ENCODE data around the gene ZBTB7C. TPM values are rescaled to one million over a fixed set of nuclear protein-coding genes. Genes with fewer than 3 reads are reported as not detected.

Gene ZBTB7C
- total and polyA plus RNA-seq, 9 donors = 1.5 to 26.6 (median 15.7) TPM

DNA sequence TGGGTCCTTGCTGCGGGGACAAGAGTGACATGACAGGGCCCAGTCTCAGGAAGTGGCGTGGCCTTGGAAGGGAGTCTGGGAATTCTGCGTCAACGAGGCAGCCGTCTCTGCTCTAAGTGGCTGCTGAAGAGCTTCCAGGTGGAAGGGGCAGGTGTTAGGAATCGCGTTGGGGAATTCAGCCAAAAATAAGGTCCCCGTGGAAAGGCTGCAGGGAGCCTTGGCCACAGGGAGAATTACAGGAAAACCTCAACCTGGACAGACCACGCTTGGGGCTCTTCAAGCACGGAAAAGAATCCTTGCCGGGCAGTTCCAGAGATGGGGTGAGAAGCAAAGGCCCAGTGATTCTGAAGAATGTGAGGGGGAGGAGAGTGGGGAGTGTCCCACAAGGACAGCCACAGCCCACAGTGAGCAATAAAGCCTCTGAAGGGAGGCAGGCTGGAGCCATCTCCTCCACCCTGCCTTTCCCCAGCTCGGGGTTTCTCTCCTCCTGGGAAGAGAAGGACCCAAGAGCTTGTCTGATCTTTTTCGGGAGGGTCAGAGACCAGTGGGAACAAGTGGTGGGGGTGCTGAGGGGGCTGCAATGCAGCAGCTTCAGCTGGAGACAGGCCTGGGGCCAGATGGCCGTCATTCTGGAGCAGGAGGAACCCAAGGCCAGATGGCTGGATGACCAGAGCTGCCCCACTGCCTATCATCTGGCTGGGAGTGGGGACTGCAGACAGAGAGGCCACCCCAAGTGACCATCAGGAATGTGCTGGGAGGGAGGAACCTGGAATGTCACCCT, 372.4 kb downstream of the ZBTB7C start:
- no peak for TF ChIP-seq EP300 (IDR thresholded peaks at IDR 0.05)
- TF ChIP-seq POLR2A (IDR thresholded peaks at IDR 0.05) = no peak
- TF ChIP-seq, protein P1, sequence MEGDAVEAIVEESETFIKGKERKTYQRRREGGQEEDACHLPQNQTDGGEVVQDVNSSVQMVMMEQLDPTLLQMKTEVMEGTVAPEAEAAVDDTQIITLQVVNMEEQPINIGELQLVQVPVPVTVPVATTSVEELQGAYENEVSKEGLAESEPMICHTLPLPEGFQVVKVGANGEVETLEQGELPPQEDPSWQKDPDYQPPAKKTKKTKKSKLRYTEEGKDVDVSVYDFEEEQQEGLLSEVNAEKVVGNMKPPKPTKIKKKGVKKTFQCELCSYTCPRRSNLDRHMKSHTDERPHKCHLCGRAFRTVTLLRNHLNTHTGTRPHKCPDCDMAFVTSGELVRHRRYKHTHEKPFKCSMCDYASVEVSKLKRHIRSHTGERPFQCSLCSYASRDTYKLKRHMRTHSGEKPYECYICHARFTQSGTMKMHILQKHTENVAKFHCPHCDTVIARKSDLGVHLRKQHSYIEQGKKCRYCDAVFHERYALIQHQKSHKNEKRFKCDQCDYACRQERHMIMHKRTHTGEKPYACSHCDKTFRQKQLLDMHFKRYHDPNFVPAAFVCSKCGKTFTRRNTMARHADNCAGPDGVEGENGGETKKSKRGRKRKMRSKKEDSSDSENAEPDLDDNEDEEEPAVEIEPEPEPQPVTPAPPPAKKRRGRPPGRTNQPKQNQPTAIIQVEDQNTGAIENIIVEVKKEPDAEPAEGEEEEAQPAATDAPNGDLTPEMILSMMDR (IDR thresholded peaks at IDR 0.05) = no peak
- WGBS, 3 donors = 65 to 72% (median 69%) methylated on average over 14 of the region's 14 CpGs
- Histone ChIP-seq H3K4me1 (ENCODE audit: insufficient read depth) (no peaks in the 10 kb centered on the region), H3K36me3 (no peaks in the 10 kb centered on the region), H3K9me3 (no peaks in the 10 kb centered on the region), H3K4me3 (no peak overlapping the region), H3K27me3 (no peaks in the 10 kb centered on the region), H3K27ac (no peak overlapping the region)
- intact Hi-C loops (cut with DNase I) = loop anchor here in 1 of 4 donors (10.0 kb wide), 1 partner anchor 308 kb away; no protein-coding TSS in a partner anchor
- DNase-seq = peak in 1 of 5 donors; percentile 20

DNA sequence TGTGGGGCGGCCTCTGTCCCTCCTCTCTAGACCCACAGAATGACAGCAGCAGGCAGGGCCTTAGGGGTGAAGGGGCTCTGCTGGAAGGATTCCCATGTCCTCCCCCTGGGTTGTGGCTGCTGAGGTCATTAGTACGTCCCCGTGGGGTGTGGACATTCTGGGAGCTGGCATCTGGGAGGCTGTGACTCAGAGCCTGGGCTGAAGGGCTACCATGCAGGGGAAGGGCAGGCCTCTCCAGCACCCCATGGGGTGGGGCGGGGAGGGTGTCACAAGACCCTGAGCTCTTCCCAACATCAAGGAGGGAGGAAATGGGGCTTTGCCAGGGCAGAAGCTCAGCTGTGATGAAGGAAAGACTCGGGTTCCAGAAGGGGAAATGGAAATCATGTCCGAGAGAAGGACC, 373.0 kb downstream of the ZBTB7C start:
- no peaks in the 10 kb centered on the region for H3K36me3 ChIP-seq
- DNase-seq = peak in 1 of 5 donors; percentile 12
- H3K9me3 ChIP-seq = no peaks in the 10 kb centered on the region
- no peaks in the 10 kb centered on the region for H3K27me3 ChIP-seq
- intact Hi-C loops (cut with DNase I) = loop anchor here in 1 of 4 donors (10.0 kb wide), 1 partner anchor 309 kb away; no protein-coding TSS in a partner anchor
- 90 to 95% (median 92%) methylated on average over 6 of the region's 6 CpGs for WGBS, 3 donors
- TF ChIP-seq, protein P1 (IDR thresholded peaks at IDR 0.05) = no peak
- no peak for TF ChIP-seq EP300 (IDR thresholded peaks at IDR 0.05)
- TF ChIP-seq POLR2A (IDR thresholded peaks at IDR 0.05) = no peak
- H3K4me1 ChIP-seq (ENCODE audit: insufficient read depth) = no peaks in the 10 kb centered on the region
- no peak overlapping the region for H3K27ac ChIP-seq
- no peak overlapping the region for H3K4me3 ChIP-seq

DNA sequence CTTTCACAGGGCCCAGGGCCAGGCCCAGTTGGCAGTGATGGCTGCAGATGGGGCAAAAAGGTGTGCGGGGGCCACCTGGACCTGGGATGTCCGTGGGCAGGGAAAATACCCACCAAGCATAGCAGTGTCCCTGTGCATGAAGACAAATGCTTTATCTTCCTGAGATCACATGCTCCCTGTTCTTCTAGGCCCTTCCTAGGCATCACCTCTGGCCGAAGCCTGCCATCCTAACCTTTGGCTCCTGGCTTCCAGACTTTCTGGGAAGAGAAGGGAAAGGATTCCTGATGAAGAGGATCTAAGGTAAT, 373.7 kb downstream of the ZBTB7C start:
- 94 to 100% (median 94%) methylated on average over 3 of the region's 3 CpGs for WGBS, 3 donors
- no peak overlapping the region for H3K27ac ChIP-seq

DNA sequence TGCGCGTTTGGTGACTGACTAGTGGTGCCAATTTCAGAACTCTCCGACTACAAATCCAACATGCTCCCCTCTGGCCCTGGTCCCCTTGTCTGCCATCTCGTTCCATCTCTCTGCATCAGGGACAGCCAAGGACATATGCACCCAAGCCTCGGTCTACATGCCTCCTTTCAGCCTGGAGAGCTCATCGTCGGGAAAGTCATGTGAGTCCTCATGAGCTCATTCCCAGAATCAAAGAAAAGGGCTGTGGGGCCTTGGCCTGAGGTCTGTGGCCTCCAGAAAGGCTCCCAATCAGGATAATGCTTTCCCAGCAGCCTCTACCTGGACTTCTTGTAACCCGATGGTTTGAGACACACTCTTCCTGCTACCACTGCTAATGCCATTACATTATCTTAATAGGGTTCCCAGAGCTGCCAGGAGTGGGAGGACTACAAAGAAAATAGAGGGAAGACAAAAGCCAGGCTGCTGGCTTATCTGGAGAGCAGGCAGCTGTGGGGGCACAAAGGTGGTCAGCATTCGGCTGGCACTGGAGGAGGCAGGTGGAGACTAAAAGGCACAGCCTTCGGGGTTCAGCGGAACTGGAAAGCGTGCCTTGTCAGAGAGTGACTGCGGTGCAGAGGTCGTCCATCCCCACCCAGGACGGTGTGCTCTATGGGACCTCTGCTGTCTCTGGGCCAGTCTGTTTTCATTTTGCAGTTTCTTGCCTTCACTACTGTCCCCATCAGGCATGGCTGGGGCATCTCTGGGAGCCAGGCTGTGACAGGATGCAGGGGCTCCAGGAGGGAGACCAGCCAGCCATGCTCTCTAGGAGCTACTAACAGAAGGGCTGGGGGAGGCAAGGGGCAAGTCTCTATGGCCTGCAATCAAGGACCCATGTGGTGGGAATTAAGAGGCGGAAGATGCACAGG, 374.3 kb downstream of the ZBTB7C start:
- Histone ChIP-seq H3K27me3 (no peaks in the 10 kb centered on the region), H3K9me3 (no peaks in the 10 kb centered on the region), H3K27ac (no peak overlapping the region), H3K4me3 (no peak overlapping the region), H3K36me3 (no peaks in the 10 kb centered on the region), H3K4me1 (ENCODE audit: insufficient read depth) (no peaks in the 10 kb centered on the region)
- 86 to 90% (median 88%) methylated on average over 16 of the region's 16 CpGs for WGBS, 3 donors
- intact Hi-C loops (cut with DNase I) = loop anchor here (5.0 to 10.0 kb wide), 3 partner anchors 302 to 412 kb away; no protein-coding TSS in a partner anchor
- TF ChIP-seq POLR2A (IDR thresholded peaks at IDR 0.05) (no peak), EP300 (IDR thresholded peaks at IDR 0.05) (no peak)
- TF ChIP-seq, protein P1 (IDR thresholded peaks at IDR 0.05) = no peak
- no peak for DNase-seq

More for the DNA sequence above, 373.7 kb downstream of the ZBTB7C start:
- no peak for TF ChIP-seq EP300 (IDR thresholded peaks at IDR 0.05)
- TF ChIP-seq, protein P1 (IDR thresholded peaks at IDR 0.05) = no peak
- TF ChIP-seq POLR2A (IDR thresholded peaks at IDR 0.05) = no peak
- no peaks in the 10 kb centered on the region for H3K9me3 ChIP-seq
- H3K4me1 ChIP-seq (ENCODE audit: insufficient read depth) = no peaks in the 10 kb centered on the region
- H3K27me3 ChIP-seq = no peaks in the 10 kb centered on the region
- intact Hi-C loops (cut with DNase I) = loop anchor here in 1 of 4 donors (10.0 kb wide), 1 partner anchor 309 kb away; no protein-coding TSS in a partner anchor
- no peak overlapping the region for H3K4me3 ChIP-seq
- no peaks in the 10 kb centered on the region for H3K36me3 ChIP-seq
- DNase-seq = peak in 1 of 5 donors; percentile 4
